Limb (tissue), 2 donors: ENCODE measurements around the gene FBXO3.
"Not testable (repeated sequence)": the region's sequence is repeated elsewhere in the genome, so short reads cannot be mapped to it uniquely, and the experiment has no call there.

Experiments
- DNase-seq, 2 donors: peaks; one replicate each; pipeline ENCODE4 v3.0.0-alpha.2; 2016; ENCODE audit errors: extremely low spot score in 2 of 2

The FBXO3 gene

DNA sequence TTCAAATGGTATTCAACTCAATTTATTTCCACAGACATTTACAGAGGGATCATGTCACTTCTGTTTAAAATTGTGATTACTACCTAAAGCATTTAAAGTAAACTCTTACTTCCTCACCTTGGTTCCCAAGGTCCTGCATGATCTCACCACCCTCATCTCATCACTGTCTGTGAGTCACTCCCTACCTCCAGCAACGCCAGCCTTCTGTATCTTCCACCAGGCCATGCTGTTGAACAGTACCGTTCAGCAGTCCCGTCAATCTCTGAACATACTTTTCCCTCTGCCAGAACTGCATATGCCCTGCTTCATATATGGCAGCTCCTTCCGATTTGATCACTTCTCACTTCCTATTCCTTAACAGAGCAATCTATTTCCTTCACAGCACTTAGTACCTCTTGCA is 2.0 kb downstream of the FBXO3 start:
- no peak for DNase-seq

DNA sequence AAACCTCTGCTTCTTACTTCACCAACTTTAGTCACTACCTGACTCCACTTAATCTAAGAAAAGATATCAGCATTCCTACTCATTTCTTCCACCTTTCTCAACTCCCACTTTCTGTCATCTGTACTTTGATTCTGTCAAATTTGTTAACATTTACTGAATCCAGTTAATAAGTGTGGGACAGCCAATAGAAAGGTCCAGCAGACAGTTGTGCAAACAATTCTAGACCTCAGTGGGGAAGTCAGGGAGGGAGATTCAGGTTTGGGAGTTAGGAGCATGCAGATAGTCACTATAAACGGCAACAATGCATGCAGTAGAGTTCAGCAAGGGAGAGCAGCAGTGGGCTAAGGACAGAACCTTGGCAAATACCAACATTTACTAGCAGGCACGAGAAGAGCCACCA is 4.1 kb downstream of the FBXO3 start:
- no peak for DNase-seq

DNA sequence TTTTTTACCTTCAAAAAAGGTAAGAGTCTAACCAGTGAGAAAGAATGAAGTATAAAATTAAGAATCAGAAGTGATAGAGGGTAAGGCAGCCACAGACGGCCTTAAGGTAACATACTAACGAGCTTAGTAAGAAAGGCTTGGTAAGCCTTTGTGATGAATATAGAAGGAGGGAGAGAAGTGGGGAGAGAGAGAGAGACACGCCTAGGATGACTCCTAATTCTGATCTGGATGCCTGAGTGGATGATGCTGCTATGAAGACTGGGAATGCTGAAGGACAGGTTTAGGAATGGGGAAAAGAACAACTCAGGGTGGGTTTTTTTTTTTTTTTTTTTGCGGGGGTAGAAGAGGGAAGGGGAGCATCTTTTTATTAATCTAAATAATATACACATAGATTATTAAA is 4.8 kb downstream of the FBXO3 start:
- no peak for DNase-seq

DNA sequence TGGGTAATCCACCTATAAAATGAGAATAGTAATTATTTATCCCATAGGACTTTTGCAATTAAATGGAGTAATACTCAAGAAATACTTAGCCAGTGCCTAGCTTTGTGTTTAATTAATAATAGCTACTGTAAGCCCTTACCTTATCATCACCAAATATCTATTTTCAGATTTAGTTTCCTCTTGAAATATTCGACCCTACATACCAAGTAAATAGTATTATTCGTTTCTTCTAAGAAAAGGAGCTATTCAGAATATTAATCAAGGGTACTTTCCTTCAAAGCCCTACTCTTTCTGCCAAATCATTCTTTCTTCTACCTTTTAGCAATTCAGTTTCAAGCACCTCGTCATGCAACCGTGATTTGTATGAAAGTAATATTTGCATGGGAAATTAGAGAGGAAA is 6.7 kb downstream of the FBXO3 start:
- DNase-seq: no peak

DNA sequence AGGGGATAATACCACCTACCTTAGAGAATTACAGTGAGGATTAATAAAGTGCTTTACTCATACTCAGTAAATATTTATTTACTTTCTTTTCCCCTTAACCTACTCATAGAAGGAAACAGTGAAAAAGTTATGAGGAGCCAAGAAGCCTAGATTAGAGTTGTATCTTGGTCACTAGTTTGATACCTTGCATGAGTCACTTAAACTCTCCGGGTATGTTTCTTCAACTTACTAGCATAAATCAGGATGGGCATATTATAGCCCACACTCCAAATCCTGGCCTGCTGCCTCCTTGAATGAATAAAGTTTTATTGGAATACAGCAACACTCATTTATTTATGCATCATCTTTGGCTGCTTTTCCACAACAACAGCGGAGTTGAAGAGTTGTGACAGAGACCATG is 8.2 kb downstream of the FBXO3 start:
- DNase-seq: no peak

DNA sequence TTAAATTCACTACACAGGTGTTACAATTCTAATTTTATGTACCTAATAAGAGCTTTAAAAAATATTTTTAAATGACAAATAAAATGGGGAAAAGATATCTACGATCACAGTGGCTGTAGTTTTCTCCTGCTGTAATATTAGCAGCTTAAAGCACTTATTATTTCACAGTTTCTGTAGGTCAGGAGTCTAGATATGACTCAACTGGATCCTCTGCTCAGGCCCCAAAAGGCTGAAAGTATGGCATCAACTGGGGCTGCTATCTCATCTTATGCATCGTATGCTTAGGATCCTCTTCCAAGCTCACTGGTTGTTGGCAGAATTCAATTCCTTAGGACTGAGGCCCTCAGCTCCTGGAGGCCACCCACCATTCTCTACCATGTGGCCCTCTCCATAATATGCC is 12.8 kb downstream of the FBXO3 start:
- DNase-seq: no peak

DNA sequence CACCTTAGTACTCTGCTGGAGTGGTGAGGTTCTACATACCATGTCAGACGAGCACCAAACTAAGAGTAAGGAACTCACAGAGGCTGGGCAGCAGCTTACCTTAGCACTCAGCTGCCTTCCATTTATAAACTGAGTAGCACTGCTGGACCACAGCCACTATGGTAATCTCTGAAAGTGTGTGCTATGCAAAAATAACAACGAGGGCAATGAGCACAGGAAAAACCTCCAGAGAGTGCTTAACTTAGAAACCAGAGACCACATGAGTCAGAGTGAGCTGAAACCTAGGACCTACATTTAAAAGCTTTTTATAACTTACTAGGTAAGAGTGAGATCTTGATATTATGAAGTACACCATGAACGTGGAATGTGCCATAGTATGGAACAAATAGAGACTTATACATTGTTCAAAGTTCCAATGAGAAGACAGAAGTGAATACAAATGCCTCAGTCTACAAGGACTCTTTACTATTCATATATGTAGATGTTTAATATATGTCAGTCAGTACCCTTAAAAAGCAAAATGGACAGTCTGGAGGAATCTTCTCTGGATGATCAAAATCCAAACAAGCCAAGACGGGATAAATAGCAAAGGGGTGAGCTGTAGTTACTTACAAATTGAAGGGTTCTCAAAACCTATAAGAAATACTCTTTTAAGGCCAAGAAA is 20.9 kb downstream of the FBXO3 start:
- no peak for DNase-seq

DNA sequence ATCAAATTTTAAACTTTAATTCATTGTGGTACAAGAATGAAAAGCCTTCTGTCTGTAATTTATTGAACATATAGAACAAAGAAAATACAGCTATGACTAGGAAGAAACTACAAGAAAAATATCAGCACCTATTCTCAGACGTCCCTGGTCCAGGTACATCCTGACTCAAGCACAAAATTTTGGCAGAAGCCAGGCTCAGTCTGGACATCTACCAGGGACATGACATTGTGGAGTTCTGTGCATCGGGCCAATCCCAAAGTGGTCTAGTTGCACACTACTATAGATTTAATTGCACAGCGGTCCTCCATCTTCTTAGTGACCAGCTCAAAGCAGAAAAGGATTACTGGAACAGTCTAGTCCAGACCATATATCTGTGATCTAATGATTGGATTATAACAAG is 22.4 kb downstream of the FBXO3 start:
- DNase-seq: no peak

DNA sequence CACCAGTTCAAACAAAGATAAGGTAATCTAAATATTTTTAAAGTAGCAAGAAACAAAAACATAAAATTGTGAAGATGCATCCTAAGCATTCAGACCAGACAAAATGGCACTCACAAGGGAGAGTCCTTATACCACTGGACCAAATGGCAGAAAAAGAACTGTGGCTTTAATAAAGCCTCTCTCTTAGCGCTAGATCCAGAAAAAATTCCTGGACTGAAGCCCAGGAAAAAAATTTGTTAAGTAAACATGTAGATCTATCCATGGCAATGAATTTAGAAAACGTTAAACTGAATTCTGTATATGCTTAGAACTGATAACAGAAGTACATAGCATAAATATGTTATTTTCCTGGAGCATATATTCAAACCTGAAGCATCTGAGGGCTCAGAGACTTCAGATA is 26.3 kb downstream of the FBXO3 start:
- no peak for DNase-seq

DNA sequence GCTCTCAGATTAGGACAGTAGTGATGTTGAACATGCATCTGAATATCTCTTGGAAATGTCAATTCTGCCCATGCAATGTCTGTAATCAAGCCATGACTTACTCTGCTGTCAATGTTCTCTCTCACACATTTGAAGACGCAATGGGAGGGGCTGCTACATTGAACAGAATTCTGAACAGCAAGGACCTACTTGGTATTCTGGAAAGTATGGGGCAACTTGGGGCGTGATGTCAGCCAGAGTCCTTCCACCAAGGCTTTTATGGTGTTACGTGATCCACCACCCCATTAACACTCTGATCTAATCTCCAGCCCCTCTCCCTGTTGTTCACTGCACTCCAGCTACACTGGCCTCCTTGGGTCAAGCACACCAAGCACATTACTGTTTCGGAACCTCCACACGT is 31.0 kb downstream of the FBXO3 start:
- no peak for DNase-seq

DNA sequence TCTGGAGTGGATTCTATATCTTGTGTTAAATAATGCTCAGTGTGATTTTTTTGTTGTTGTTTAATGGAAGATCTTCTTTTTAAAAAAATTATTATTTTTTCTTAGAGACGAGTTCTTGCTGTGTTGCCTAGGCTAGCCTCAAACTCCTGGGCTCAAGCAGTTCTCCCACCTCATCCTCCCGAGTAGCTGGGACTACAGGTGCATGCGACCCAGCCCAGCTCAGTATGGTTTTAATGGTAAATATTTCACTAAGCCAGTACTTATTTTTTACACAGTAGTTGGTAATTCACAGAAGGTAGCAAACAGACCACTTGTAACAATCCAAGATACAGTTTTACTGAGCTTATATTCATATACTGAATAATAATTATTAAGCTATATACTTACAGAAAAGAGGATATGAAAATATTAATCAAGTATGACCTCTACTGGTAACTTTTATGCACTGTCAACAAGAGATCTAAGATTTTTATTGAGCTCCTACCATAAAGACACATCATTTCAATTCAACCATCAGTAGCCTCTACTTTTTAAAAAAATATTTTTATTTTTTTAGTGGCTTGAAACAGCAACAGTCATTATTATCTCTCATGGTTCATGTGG is 32.0 kb downstream of the FBXO3 start:
- peak in 1 of 2 donors; percentile 56 for DNase-seq

DNA sequence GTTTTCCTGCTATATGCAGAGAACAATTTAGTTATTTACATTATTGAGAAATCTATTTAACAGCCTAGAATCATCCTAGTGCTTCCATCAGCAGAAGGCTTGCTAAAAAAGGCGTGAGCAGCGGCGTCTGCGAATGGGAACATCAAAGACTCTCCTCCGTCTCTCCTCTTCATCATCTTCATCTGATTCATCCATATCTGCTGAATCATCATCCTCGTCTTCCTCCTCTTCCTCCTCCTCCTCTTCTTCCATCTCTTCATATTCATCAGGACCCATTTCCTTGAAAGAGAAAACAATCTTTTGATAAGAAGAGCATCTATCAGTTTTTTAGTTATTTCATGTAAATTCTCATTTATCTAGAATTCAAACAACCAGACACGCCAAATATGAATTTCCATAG is 32.5 kb downstream of the FBXO3 start:
- no peak for DNase-seq

DNA sequence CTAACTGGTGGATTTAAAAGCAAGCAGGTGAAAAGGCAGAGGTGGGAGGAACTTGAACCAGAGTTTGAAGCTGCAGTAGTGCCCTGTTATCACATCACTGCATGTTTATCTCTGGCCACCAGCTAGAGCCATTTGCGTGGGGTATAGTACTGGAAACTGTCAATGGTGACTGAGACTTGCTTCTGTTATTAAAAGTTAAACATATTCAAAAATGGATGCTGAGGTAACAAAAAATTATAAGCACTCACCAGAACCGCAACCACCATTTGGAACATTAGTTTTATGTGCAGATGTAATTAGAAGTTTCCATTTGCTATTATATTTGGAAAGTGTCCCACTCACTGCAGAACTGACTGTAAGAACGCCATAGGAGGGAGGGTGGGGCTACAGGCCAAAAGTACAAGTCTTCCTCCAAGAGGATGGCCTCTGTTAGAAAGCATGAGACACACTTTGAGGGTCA is 36.9 kb downstream of the FBXO3 start:
- DNase-seq: no peak

DNA sequence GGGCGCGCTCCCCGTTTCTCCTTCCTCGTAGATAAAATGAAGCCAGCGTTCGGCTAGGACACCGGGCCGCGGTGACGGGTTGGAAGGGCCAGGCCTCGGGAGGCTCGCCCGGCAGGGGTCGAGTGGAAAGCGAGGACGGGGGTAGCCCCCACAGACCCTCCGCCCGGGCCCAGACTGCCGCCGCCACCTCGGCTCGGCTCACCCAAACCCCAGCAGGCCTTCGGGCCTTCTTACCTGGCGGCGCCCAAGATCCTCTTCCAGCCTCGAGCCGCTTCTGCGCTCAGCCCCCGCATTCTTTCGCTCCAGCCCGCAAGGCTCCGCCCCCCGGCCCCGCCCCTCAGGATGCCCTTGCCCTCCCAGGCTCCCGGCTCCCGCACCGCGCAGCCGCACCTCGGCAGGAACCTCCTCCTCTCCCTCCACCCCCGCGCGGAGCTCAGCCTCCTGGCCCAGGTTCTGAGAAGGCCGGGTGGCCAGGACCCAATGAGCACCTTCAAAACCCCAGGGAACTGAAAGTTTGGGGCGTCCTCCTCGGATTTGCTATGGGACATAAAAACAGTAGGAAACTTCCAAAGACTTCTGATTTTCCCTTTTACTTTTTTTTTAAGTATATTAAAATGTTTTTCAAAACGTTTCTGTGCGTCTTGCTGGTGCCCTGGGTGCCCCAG is 38.0 kb downstream of the FBXO3 start, which contains the start of gene CD59:
CD59 (minus strand) TSS at position 276 of the 665 bp plus-strand sequence. CDS start 13,978 bp downstream, outside the sequence.
- DNase-seq: peak; percentile 82 to 95

DNA sequence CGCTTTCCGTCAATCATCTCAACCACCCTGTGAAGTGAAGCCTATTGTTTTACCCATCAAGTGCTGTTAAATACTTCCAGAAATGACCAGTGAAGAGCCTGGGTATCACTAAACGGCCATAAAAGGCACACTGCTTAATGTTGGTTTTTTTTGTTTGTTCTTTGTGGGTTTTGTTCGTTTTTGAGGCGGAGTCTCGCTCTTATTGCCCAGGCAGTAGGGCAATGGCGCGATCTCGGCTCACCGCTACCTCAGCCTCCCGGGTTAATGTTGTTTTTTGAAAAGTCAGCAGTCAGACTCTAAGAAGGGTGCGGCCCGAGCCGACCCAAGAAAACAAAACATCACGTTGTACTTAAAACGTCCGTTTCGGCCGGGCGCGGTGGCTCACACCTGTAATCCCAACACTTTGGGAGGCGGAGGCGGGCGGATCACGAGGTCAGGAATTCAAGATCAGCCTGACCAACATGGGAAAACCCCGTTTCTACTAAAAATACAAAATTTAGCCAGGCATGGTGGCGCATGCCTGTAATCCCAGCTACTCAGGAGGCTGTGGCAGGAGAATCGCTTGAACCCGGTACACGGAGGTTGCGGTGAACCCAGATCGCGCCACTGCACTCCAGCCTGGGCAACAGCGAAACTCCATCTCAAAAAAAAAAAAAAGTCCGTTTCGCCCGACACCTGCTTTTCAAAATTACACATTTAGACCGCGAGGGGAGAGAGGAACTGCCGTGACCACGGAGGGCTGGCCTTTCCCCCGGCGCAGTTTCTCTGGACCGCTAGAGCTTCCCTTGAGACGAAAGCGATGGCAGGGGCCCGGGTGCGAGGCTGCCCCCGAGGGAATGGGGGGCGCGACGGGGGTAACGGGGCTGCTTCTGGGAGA is 38.8 kb downstream of the FBXO3 start:
- no peak for DNase-seq

DNA sequence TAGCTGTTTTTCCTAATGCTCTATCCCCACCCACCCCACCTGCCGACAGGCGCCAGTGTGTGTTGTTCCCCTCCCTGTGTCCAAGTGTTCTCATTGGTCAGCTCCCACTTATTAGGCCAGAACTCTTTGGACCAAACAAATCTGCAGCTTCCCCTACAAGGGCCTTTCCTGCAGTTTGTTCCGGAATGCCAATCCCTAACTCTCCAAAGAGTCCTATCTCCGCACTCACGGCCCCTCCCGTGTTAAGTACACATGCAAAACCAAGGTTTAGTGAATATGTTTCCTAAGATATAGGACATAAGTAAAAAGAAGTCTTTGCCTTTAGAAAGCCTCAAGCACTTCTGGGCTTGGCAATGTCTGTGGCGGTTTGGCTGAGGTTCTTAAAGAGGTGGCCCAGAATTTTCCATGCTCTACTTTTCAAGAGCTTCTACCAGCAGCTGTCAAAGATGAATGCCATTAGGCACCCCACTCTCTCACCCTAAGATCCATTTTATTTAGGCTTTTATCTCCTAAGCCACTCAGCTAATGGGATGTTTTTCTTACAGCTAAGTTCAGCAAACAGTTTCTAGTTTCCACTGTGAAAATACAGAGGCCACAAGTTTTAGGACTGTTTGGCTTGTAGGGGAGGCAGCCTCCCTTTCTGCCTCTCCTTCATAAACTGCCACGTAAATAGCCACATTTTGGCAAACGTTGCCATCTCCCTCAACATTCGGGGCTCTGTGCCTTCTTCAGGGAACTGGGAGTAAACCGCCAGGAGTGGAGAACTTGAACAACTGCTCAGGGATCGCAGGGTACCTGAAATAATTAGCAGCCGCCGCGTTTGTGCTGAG is 39.7 kb downstream of the FBXO3 start:
- peak; percentile 47 to 57 for DNase-seq

DNA sequence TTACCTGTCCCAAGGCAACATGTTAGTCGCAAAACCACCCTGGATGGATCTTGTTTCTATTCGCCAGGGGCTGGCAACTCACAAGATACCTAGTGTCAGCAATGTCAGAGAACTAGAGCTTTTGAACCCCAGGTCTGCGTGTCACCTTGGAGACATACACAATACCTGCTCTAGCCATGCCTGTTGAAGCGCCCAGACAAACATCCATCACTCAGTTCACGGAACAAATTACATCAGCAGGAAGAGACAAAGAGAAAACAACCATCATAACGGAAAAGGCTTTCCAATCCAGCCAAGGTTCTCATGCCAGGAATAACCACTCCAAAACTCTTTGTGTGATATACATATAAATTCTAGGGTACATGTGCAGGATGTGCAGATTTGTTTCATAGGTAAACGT is 40.3 kb downstream of the FBXO3 start:
- no peak for DNase-seq

DNA sequence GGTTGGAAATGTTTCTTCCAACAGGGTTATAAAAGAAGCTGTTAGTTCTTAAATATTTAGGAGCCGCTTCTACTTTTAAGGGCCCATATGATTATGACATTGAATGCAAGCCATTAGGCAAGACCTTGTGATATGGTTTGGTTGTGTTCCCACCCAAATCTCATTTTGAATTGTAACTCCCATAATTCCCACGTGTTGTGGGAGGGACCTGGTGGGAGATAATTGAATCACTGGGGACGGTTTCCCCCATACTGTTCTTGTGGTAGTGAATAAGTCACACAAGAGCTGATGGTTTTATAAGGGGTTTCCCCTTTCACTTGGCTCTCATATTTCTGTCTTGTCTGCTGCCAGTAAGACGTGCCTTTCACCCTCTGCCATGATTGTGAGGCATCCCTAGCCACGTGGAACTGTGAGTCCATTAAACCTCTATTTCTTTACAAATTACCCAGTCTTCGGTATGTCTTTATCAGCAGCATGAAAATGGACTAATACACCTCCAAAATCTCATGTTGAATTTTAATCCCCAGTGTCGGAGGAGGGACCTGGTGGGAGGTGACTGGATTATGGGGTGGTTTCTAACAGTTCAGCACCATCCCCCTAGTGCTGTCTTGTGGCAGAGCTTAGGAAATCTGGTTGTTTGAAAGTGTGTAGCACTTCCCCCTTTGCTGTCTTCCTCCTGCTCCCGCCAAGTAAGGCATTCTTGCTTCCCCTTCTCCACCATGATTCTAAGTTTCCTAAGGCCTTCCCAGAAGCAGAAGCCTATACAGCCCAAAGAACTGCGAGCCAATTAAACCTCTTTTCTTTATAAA is 42.4 kb downstream of the FBXO3 start:
- no peak for DNase-seq

DNA sequence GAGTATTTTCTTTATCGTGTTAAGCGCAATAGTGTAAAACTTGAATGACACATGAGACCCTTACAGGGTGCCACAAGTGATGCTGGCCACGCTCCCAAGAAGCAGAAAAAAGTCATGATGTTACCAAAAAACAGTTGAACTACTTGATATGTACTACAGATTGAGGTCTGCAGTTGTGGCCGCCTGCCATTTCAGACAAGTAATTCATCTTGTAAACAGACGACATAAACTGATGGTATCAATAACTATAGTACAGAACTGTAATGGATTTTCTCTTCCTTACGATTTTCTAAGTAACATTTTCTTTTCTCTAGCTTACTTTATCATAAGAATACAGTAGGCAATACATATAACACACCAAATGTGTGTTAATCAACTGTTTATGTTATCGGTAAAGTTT is 43.6 kb downstream of the FBXO3 start:
- no peak for DNase-seq

DNA sequence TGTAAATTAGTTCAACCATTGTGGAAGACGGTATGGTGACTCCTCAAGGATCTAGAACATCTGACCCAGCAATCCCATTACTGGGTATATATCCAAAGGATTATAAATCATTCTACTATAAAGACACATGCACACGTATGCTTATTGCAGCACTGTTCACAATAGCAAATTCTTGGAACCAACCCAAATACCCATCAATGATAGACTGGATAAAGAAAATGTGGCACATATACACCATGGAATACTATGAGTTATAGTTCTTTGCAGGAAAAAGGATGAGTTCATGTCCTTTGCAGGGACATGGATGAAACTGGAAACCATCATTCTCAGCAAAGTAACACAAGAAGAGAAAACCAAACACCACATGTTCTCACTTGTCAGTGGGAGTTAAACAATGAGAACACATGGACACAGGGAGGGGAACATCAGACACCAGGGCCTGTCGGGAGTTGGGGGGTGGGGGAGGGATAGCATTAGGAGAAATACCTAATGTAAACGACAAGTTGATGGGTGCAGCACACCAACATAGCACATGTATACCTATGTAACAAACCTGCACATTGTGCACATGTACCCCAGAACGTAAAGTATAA is 45.2 kb downstream of the FBXO3 start:
- not testable (repeated sequence) for DNase-seq
